ENCODE measurements around the gene NCKAP5.

GRCh38 chr2:133476286-133476685, 92.0 kb downstream of the NCKAP5 start:
- TF ChIP-seq REST (IDR thresholded peaks at IDR 0.05; ENCODE audit: insufficient read depth in 1 of 2, low read depth in 2 of 2, low read length in 2 of 2), result no peak
- no peak for TF ChIP-seq POLR2AphosphoS5 (IDR thresholded peaks at IDR 0.05; ENCODE audit: low read depth, low read length)
- TF ChIP-seq TAF1 (IDR thresholded peaks at IDR 0.05; ENCODE audit: borderline replicate concordance, insufficient read depth, low read length), result no peak
- no peak for TF ChIP-seq SIN3A (IDR thresholded peaks at IDR 0.05; ENCODE audit: borderline replicate concordance, insufficient read depth, low read length)

Data from PFSK-1 (cell line).